Neural progenitor cell (in vitro differentiated cells): ENCODE measurements around the gene HARS2. TPM values are rescaled to one million over a fixed set of nuclear protein-coding genes. Genes with fewer than 3 reads are reported as not detected.

Experiments
- DNase-seq: peaks from one replicate; pipeline ENCODE4 v3.0.0-alpha.2; 2016; ENCODE audit warnings: low spot score
- H2AFZ ChIP-seq: fragments of 200-600 bp; sonication (generic); replicated peaks from 2 replicates; pipeline ENCODE4 v1.6.1; 2016; ENCODE audit warnings: antibody characterized with exemption
- H3F3A ChIP-seq: fragments of 200-600 bp; sonication (generic); 2 replicates; pipeline ENCODE4 v1.6.1; 2016; ENCODE audit warnings: antibody characterized with exemption, low read depth
- H3K27ac ChIP-seq: fragments of 200-600 bp; sonication (generic); 2 replicates; pipeline ENCODE4 v1.5.1; 2016; ENCODE audit warnings: mild to moderate bottlenecking
- H3K27me3 ChIP-seq: fragments of 200-600 bp; sonication (generic); 2 replicates; pipeline ENCODE4 v1.6.1; 2016; ENCODE audit warnings: mild to moderate bottlenecking, moderate library complexity
- H3K36me3 ChIP-seq: fragments of 200-600 bp; sonication (generic); 2 replicates; pipeline ENCODE4 v1.5.1; 2016
- H3K4me1 ChIP-seq: fragments of 200-600 bp; sonication (generic); 2 replicates; pipeline ENCODE4 v1.6.1; 2016; ENCODE audit warnings: mixed run types
- H3K4me2 ChIP-seq: fragments of 200-600 bp; sonication (generic); 2 replicates; pipeline ENCODE4 v1.6.1; 2016
- H3K4me3 ChIP-seq: fragments of 200-600 bp; sonication (generic); 2 replicates; pipeline ENCODE4 v1.5.1; 2016
- H3K79me2 ChIP-seq: fragments of 200-600 bp; sonication (generic); 2 replicates; pipeline ENCODE4 v1.6.1; 2016; ENCODE audit warnings: low read depth
- H3K9ac ChIP-seq: fragments of 200-600 bp; sonication (generic); 2 replicates; pipeline ENCODE4 v1.6.1; 2016
- H3K9me3 ChIP-seq: fragments of 200-600 bp; sonication (generic); 2 replicates; pipeline ENCODE4 v1.5.1; 2016; ENCODE audit warnings: low read depth
- H4K20me1 ChIP-seq: fragments of 200-600 bp; sonication (generic); 2 replicates; pipeline ENCODE4 v1.6.1; 2016; ENCODE audit warnings: low read depth
- H3K27ac Mint-ChIP-seq: 3 replicates; pipeline ENCODE4 v1.8.0; 2021; ENCODE audit warnings: mixed read lengths
- H3K27me3 Mint-ChIP-seq: 2 replicates; pipeline ENCODE4 v1.8.0; 2022; ENCODE audit warnings: low read depth, mild to moderate bottlenecking, inconsistent platforms, moderate library complexity, mixed read lengths; ENCODE audit not compliant: insufficient read depth
- H3K36me3 Mint-ChIP-seq: 3 replicates; pipeline ENCODE4 v1.8.0; 2021; ENCODE audit warnings: mixed read lengths
- H3K4me1 Mint-ChIP-seq: 3 replicates; pipeline ENCODE4 v1.8.0; 2021; ENCODE audit warnings: mixed read lengths
- H3K4me3 Mint-ChIP-seq: 3 replicates; pipeline ENCODE4 v1.8.0; 2021; ENCODE audit warnings: mild to moderate bottlenecking, moderate library complexity, mixed read lengths
- H3K9me3 Mint-ChIP-seq: 3 replicates; pipeline ENCODE4 v1.8.0; 2020; ENCODE audit warnings: mixed read lengths
- EZH2 ChIP-seq: fragments of 200-600 bp; sonication (generic); IDR thresholded peaks from 2 replicates; pipeline ENCODE4 v1.6.1; 2017; ENCODE audit warnings: antibody characterized with exemption, mild to moderate bottlenecking, moderate library complexity
- EZH2phosphoT487 ChIP-seq: fragments of 200-600 bp; sonication (generic); IDR thresholded peaks from 2 replicates; pipeline ENCODE4 v1.6.1; 2017; ENCODE audit warnings: antibody characterized with exemption
- total RNA-seq: library from RNA; depleted of rRNA; stranded (reverse); fragments of >200 nt; gene quantifications from 2 replicates; pipeline ENCODE4 v1.2.3, GENCODE V29; 2015; ENCODE audit warnings: low replicate concordance
- TF ChIP-seq, protein P1 (sequence below): fragments of 200-600 bp; sonication (generic); IDR thresholded peaks from 2 replicates; pipeline ENCODE4 v1.5.1; 2017; ENCODE audit warnings: antibody characterized with exemption, mild to moderate bottlenecking

Gene HARS2
- total RNA-seq, 1 donor from 2014 or later = 30.6 TPM

DNA sequence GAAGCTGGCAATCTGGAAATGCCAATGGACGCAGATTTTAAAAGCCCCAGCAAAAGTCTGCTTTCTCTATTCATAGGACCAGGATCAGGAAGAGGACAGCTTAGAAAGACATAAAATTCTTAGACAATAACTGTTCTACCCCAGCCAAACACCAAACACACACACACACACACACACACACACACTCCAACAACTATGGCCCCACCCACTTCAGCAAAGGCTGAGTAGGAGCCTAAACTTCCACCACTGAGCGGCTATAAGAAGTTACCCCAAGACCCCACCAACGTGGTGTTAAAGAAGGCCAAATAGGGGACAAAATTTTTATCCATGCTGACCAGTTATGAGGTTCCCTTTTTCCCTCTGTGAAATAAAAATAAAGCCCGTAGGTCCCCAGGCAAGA, 41.8 kb downstream of the HARS2 start:
- no peak overlapping the region for H3K27ac ChIP-seq
- H2AFZ ChIP-seq = no peak overlapping the region
- no peak overlapping the region for H3K4me2 ChIP-seq
- H3K4me1 ChIP-seq = no peaks in the 10 kb centered on the region
- no peaks in the 10 kb centered on the region for H3F3A ChIP-seq
- no peaks in the 10 kb centered on the region for H3K36me3 ChIP-seq
- Mint-ChIP-seq H3K36me3 (no peaks in the 10 kb centered on the region), H3K27me3 (peaks cover 3% of the 10 kb centered on the region), H3K27ac (no peak overlapping the region), H3K9me3 (peaks cover 6% of the 10 kb centered on the region), H3K4me3 (no peak overlapping the region), H3K4me1 (peaks cover 3% of the 10 kb centered on the region)
- no peaks in the 10 kb centered on the region for H3K27me3 ChIP-seq
- H3K4me3 ChIP-seq = no peak overlapping the region
- DNase-seq = no peak
- no peak overlapping the region for H3K9ac ChIP-seq
- H3K79me2 ChIP-seq = no peaks in the 10 kb centered on the region
- H4K20me1 ChIP-seq = no peaks in the 10 kb centered on the region
- no peaks in the 10 kb centered on the region for H3K9me3 ChIP-seq
- TF ChIP-seq, protein P1, sequence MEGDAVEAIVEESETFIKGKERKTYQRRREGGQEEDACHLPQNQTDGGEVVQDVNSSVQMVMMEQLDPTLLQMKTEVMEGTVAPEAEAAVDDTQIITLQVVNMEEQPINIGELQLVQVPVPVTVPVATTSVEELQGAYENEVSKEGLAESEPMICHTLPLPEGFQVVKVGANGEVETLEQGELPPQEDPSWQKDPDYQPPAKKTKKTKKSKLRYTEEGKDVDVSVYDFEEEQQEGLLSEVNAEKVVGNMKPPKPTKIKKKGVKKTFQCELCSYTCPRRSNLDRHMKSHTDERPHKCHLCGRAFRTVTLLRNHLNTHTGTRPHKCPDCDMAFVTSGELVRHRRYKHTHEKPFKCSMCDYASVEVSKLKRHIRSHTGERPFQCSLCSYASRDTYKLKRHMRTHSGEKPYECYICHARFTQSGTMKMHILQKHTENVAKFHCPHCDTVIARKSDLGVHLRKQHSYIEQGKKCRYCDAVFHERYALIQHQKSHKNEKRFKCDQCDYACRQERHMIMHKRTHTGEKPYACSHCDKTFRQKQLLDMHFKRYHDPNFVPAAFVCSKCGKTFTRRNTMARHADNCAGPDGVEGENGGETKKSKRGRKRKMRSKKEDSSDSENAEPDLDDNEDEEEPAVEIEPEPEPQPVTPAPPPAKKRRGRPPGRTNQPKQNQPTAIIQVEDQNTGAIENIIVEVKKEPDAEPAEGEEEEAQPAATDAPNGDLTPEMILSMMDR = no peak
- no peak for TF ChIP-seq EZH2
- TF ChIP-seq EZH2phosphoT487 = no peak

DNA sequence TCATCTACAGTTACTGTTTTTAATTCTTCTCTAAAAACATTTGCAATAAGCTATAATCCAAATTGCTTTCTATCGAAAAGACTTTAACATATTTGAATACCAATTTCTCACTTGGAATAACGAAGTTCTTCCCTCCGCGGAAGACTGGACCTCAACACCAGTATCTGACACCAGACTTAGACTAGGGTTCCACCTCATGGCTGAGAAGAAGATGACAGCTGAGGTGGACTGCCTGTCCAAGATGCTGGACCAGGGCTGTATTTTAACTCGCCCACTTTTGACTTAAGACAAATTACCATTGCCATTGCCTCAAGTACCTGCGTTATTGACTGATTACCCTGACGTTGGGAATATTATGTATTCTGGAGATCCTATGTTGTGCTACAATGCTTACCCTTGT, 43.1 kb downstream of the HARS2 start:
- H3K36me3 Mint-ChIP-seq = no peaks in the 10 kb centered on the region
- no peak overlapping the region for H3K4me2 ChIP-seq
- TF ChIP-seq EZH2 (no peak), EZH2phosphoT487 (no peak)
- TF ChIP-seq, protein P1 = peak; percentile 36

DNA sequence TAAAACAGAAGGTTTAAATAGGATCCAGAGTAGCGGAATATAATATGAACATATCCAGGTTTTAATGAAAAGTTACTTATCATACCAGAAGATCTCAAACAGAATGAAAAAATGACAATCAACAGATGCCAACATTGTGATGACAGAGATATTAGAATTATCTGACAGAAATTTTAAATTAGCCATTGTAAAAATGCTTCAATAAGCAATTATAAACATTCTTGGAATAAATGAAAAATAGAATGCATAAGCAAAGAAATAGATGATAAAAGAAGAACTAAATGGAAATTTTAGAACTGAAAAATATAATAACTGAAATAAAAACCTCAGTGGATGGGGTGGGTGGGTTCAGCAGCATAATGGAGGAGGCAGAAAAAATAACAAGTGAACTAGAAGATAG, 46.2 kb downstream of the HARS2 start:
- H3K4me3 ChIP-seq = no peak overlapping the region
- H3K9ac ChIP-seq = no peak overlapping the region
- H4K20me1 ChIP-seq = no peaks in the 10 kb centered on the region
- DNase-seq = no peak
- TF ChIP-seq, protein P1 = no peak
- no peak for TF ChIP-seq EZH2phosphoT487
- TF ChIP-seq EZH2 = no peak
- H3K27me3 Mint-ChIP-seq = peaks cover 2% of the 10 kb centered on the region
- no peaks in the 10 kb centered on the region for H3K9me3 ChIP-seq
- no peak overlapping the region for H3K4me2 ChIP-seq
- no peak overlapping the region for H3K27ac Mint-ChIP-seq
- H3K4me1 Mint-ChIP-seq = peaks cover 3% of the 10 kb centered on the region
- H3K36me3 ChIP-seq = no peaks in the 10 kb centered on the region
- peaks cover 8% of the 10 kb centered on the region for H3K9me3 Mint-ChIP-seq
- H3K4me1 ChIP-seq = no peaks in the 10 kb centered on the region
- H3K79me2 ChIP-seq = no peaks in the 10 kb centered on the region
- no peak overlapping the region for H2AFZ ChIP-seq
- no peaks in the 10 kb centered on the region for H3F3A ChIP-seq
- no peaks in the 10 kb centered on the region for H3K36me3 Mint-ChIP-seq
- no peaks in the 10 kb centered on the region for H3K27me3 ChIP-seq
- no peak overlapping the region for H3K27ac ChIP-seq
- no peak overlapping the region for H3K4me3 Mint-ChIP-seq

More for the DNA sequence above, 43.1 kb downstream of the HARS2 start:
- H3K27me3 ChIP-seq = no peaks in the 10 kb centered on the region
- H3K4me1 ChIP-seq = no peaks in the 10 kb centered on the region
- H3K9me3 Mint-ChIP-seq = peaks cover 7% of the 10 kb centered on the region
- H3K27ac Mint-ChIP-seq = no peak overlapping the region
- peaks cover 3% of the 10 kb centered on the region for H3K4me1 Mint-ChIP-seq
- DNase-seq = peak; percentile 12
- H3K4me3 Mint-ChIP-seq = no peak overlapping the region
- H3K27me3 Mint-ChIP-seq = peaks cover 3% of the 10 kb centered on the region
- H3K9me3 ChIP-seq = no peaks in the 10 kb centered on the region
- H3K4me3 ChIP-seq = no peak overlapping the region
- H3K27ac ChIP-seq = no peak overlapping the region
- no peaks in the 10 kb centered on the region for H3K36me3 ChIP-seq
- H2AFZ ChIP-seq = no peak overlapping the region
- no peak overlapping the region for H3K9ac ChIP-seq
- no peaks in the 10 kb centered on the region for H4K20me1 ChIP-seq
- no peaks in the 10 kb centered on the region for H3F3A ChIP-seq
- no peaks in the 10 kb centered on the region for H3K79me2 ChIP-seq
